ENCODE measurements around the gene MICB. TPM values are rescaled to one million over a fixed set of nuclear protein-coding genes. Genes with fewer than 3 reads are reported as not detected.
"Not testable (repeated sequence)": the region's sequence is repeated elsewhere in the genome, so short reads cannot be mapped to it uniquely, and the experiment has no call there.

Gene MICB
- polyA plus RNA-seq (ENCODE audit: insufficient read length in 4 of 4): 1 to 10 TPM in 3 of 4 donors, under 1 TPM in 1; 0.80 to 1.6 (median 1.4) TPM

GRCh38 chr6:31497531-31498476 lies at the start of gene MICB:
TSS of gene MICB (plus strand) at chr6:31498145. CDS start at chr6:31498194, 49 bp downstream.
- peak in 3 of 4 donors; percentile 37 to 56 (median 44) for DNase-seq (ENCODE audit: low read depth in 4 of 4, low spot score in 3 of 4)

- DNase-seq (ENCODE audit: low read depth in 4 of 4, low spot score in 3 of 4): no peak
Measured at GRCh38 chr6:31450751-31451150, 47.2 kb upstream of the MICB start.

GRCh38 chr6:31452859-31453258 lies 45.1 kb upstream of the MICB start:
- DNase-seq (ENCODE audit: low read depth in 4 of 4, low spot score in 3 of 4): no peak

DNA sequence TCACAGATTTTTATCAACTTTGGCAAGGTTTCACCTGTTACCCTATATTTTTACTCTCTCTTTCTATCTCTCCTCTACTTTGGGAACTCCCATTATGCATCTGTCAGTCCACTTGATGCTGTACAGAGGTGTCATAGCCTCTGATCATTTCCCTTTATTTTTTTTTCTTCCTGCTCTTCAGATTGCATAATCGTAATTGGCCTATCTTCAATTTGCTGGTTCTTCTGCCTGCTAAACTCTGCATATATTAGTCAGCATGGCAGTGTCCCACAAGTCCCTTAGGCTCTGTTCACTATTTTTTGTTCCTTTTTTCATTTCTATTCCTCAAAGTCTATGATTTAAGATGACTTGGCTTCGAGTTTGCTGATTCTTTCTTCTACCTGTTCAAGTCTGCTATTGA lies 44.7 kb upstream of the MICB start:
- no peak for DNase-seq (ENCODE audit: low read depth in 4 of 4, low spot score in 3 of 4)

DNA sequence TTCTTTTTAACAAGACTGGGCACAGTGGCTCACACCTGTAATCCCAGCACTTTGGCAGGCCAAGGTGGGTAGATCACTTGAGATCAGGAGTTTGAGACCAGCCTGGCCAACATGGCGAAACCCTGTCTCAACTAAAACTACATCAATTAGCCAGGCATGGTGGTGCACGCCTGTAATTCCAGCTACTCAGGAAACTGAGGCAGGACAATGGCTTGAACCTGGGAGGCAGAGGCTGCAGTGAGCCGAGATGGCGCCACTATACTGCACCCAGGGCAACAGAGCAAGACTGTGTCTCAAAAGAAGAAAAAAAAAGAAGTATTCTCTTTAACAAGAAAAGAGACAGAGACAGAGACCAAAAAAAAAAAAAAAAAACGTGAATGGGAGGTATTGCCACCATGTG lies 38.1 kb upstream of the MICB start:
- DNase-seq (ENCODE audit: low read depth in 4 of 4, low spot score in 3 of 4): not testable (repeated sequence)

- no peak for DNase-seq (ENCODE audit: low read depth in 4 of 4, low spot score in 3 of 4)
Measured at GRCh38 chr6:31460361-31461025, 37.5 kb upstream of the MICB start.

DNA sequence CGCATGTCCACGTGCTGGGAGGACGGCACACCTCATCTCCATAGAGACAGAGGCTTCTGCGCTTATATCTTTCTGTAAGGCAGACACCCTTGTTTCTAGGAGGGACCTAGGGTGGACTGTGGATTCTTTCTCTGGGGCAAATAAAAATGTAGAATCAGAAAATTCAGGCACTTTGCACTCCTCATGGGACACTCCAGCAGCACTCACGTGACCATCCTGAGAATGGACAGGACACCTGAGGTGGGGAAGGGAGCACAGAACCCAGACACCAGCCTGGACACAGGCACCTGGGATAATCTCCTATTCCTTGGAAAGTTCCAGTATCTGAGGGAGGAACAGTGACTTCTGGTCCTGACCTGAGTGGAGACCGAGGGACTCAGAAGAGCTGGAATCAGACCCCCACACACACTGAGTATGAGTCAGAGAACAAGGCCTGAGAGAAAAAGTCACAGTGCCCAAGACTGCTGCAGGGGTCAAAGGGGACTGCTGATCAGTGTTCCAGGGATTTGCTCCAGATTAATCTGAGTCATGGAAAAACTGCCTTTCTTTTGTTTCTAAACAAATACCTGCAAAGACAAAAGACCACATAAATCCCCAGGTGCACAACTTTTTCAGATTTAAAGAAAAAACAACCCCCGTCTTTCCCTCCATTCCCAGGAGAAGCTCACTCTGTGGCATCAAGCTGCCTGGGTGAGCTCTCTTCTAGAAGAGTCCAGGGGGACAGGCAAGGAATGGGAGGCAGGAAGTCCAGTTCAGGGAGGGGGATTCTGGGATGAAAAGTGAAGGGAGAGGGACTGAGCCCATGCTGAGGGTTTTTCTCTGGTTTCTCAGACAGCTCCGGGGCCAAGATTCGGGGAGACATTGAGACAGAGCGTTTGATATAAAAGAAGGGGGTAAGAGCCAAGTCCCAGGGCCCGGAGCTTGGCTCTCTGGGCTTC lies 35.6 kb upstream of the MICB start:
- no peak for DNase-seq (ENCODE audit: low read depth in 4 of 4, low spot score in 3 of 4)

GRCh38 chr6:31462964-31463870 lies 34.7 kb upstream of the MICB start:
- peak; percentile 43 to 81 (median 68) for DNase-seq (ENCODE audit: low read depth in 4 of 4, low spot score in 3 of 4)

GRCh38 chr6:31464252-31465184 lies 33.4 kb upstream of the MICB start:
- DNase-seq (ENCODE audit: low read depth in 4 of 4, low spot score in 3 of 4): no peak

GRCh38 chr6:31465185-31465536 lies 32.8 kb upstream of the MICB start:
- no peak for DNase-seq (ENCODE audit: low read depth in 4 of 4, low spot score in 3 of 4)

GRCh38 chr6:31465718-31466117 lies 32.2 kb upstream of the MICB start:
- no peak for DNase-seq (ENCODE audit: low read depth in 4 of 4, low spot score in 3 of 4)

GRCh38 chr6:31466466-31466865 lies 31.5 kb upstream of the MICB start:
- DNase-seq (ENCODE audit: low read depth in 4 of 4, low spot score in 3 of 4): no peak

- DNase-seq (ENCODE audit: low read depth in 4 of 4, low spot score in 3 of 4): no peak
Measured at GRCh38 chr6:31467151-31467550, 30.8 kb upstream of the MICB start.

DNA sequence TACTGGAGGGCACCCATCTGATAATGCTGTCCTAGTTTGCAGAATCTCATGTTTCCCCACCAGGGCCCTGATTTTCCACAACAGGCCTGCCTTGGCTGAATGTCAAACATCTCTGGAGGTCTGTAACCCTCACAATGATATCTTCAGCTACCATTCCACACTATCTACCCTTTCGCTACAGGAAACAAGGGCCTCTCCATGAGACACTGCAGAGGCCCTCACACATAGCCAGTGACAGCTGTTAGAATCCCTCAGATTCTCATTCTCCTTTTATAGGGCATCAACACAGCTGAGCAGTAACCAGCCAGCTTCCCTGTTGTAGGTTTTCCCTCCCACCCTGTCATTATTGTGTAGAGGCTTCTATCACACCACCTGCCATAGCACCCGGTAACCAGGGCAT lies 29.6 kb upstream of the MICB start:
- DNase-seq (ENCODE audit: low read depth in 4 of 4, low spot score in 3 of 4): no peak

DNA sequence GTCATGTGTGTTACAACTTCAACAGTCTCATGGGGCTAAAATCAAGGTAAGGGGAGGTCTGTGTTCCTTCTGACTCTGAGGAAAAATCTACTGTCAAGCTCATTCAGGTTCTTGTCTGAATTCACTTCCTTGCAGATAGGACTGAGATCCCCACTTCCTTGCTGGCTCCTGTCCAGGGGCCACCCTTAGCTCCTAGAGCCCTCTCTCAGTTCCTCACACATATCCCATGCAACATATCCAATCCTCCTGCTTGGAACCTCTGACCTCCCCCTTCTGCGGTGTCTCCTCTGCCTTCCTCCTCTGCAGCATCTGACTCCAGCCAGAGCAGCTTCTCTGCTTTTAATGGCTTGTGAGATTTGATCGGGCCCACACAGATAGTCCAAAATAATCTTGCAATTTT lies 27.1 kb upstream of the MICB start:
- DNase-seq (ENCODE audit: low read depth in 4 of 4, low spot score in 3 of 4): no peak

DNA sequence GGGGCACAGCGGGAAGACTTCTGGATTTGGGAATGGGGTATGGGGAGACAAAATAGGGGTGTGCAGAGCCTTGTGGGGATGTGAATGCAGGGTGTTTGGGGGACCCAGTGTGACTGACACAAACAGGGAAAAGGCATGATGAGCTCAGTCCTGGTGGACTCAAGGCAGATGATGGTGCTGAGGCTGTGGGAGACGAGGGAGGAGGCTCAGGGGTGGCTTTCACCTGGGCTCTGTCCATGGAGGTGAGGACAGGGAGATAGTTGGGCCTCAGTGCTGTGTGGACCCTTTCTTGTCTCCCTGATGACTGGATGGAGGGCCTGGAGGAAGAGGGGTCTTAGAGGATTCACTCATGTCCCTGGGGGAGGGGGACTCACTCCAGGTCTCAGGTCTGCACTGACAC lies 26.2 kb upstream of the MICB start:
- no peak for DNase-seq (ENCODE audit: low read depth in 4 of 4, low spot score in 3 of 4)

DNA sequence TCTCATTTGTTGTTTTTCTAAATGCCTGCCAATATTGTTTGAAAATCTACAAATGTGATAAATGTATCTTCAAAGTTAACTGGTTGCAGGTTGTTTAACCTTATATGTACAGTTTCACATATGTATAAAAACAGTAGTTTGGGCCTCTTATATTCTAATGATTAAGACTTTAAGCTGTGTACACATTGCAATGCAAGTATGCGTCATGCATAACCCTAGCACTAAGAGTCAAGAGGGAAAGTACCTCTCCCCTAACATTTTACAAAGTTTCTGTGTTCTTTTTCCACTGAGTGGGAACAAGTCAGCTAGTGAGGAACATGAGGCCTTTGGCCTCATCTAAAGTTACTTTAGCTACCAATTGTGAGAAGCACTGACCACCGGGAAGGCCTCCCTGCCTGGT lies 25.7 kb upstream of the MICB start:
- DNase-seq (ENCODE audit: low read depth in 4 of 4, low spot score in 3 of 4): no peak

DNA sequence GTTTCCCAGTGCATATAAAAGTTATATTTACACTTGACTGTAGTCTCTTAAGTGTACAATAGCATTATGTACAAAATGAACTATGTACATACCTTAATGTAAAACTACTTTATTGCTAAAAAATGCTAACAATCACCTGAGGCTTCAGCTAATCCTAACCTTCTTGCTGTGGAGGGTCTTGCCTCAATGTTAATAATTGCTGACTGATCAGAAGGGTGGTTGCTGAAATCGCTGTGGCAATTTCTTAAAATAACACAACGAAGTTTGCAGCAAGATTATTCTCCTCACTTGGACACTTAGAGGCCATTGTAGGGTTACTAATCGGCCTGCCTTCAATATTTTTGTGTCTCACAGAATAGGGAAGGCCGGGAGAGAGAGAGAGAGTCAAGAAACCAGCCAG lies 24.7 kb upstream of the MICB start:
- no peak for DNase-seq (ENCODE audit: low read depth in 4 of 4, low spot score in 3 of 4)

Data from right renal pelvis (tissue), 4 donors.